NK-92 treated with Interleukin-12 subunit alpha and Interleukin-12 subunit beta, amount 100 ng/mL, for 24 hours (cell line): ENCODE results near the gene SLC22A23.
A peak's percentile ranks its signal among the peaks of the same experiment; 100 is the strongest.

Experiments used
- DNase-seq: peaks from one replicate; lab custom pipeline; 2025; lab: John Stamatoyannopoulos, UW

Gene SLC22A23

DNA sequence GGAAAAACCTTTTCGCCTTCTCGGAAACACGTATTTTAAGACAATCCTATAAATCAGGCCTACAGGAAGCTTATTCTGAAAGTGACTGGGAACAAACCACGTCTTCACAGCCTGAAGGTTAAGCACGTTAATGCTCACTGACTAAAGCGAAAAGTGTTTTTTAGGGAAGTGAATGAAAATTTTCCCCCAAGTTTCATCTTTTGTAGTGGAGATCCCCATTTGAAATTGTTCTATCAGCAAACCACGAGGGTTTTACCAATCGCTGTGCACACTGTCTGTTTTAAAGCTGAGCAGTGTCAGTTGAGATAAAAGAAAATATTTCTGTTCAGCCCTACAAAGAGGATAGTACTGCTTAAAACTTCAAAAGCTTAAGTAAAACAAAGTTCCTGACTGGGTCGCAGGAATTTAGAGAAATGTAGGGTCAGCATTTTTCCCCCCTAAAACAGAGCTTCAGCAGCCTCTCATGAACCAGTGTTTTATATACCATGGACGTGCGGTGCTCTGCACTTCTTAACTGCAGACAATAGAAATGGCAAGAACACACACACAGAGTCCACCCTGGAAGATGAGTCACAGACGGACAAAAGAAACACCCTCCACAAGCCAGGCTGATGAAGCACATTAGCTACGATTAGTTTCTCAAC is 34.9 kb downstream of the SLC22A23 start:
- no peak for DNase-seq

- no peak for DNase-seq
Observed at GRCh38 chr6:3421143-3421542, 35.7 kb downstream of the SLC22A23 start.

- DNase-seq, result peak; percentile 10
Observed at GRCh38 chr6:3419624-3420272, 37.1 kb downstream of the SLC22A23 start.

DNA sequence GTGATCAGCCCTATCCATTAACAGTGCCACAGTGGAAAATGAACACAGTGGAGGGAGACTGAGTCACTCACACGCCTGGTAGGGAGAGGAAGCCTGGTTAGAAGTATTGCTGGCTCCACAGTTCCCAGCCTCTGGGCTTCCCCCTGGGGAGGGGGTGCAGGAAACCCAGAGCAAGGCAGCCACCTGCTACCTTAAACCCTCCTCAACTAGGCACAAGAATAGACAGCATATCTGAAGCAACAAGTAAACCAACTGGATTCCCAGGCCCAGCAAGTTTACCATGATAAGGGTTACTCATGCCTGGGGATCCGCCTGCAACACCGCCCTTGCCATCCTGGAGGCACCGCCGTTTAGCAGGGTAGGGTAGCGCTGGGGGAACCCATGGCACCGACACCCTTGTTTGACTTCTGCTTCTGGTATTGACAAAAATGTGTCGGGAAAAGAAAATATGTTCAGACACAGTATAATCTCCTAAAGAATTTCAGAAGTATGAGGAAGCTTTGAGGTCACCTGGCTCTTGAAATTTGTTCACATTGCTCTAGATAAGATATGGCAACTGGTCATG is 38.3 kb downstream of the SLC22A23 start:
- no peak for DNase-seq

GRCh38 chr6:3417473-3417872 is 39.4 kb downstream of the SLC22A23 start:
- DNase-seq, result no peak

DNA sequence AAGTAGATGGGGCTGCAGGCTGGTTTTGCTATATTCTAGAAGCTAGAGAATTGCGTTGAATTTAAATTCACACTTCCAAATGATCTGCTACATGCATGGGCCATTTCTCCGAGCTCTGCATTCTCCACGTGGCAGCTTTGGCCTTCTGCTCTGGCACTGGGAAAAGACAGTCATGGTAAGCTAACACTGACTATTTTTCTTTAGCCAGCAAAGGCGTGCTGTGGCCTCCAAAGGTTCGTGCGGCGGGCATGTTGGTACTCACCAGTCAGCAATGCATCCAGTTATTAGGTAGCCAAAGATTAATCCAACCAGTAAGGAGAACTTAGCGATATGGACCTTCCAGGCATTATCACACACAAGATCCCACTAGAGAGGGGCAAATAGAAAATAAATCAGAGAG is 41.4 kb downstream of the SLC22A23 start:
- DNase-seq, result no peak

- DNase-seq, result peak; percentile 57
Observed at GRCh38 chr6:3415082-3415453, 41.8 kb downstream of the SLC22A23 start.

DNA sequence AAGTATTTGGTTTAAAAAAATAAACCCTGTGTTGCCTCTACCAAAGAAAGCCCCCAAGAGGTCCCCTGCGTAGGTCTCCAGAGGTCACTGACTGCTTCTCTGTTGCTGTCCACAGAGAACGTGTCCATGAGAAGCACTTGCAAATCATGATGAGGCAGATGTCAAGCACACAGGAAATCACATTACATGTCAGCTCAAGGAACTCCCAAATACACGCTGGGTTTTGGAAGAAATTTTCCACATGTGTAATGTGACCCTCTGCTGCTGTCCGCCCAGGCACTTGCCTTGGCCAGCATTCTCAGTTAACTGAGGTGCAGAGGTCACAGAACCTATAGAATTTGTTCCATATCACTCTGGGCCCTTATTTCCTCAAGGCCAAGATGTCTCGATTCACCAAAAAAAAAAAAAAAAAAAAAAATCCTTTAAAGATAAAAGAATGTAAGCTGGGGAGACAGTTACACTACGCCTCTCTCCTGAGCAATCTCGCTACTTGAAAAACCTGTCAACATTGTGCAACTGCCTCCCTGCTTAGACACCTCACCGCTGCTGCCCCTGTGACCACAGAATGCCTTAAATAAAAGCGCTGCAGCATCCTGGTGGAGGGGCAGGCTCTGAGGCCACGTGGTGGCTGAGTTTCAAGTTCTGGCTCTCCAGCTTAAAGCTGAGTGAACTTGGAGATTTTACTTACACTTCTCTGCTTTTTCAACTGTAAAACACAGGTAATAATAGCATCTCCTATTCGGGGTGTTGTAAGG is 42.3 kb downstream of the SLC22A23 start:
- DNase-seq, result peak; percentile 80

DNA sequence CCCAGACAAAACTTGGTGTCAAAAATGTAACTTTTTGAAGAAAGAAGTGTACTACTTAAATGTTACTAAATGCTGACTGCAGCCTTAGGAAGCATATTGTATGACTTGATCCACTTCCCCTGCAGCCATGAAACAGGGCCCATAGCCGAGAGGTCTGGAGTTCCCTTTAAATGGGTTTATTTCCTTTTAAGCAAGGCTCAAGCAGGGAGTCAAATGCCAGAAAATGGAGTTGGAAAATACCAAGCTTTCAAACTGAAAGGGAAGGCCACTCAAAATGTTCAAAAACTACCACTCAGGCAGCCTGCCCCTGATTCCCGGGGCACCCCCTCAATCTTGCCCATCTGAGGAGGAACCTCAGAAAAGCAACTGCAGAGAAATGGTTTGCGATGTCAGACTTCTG is 43.3 kb downstream of the SLC22A23 start:
- DNase-seq, result no peak

DNA sequence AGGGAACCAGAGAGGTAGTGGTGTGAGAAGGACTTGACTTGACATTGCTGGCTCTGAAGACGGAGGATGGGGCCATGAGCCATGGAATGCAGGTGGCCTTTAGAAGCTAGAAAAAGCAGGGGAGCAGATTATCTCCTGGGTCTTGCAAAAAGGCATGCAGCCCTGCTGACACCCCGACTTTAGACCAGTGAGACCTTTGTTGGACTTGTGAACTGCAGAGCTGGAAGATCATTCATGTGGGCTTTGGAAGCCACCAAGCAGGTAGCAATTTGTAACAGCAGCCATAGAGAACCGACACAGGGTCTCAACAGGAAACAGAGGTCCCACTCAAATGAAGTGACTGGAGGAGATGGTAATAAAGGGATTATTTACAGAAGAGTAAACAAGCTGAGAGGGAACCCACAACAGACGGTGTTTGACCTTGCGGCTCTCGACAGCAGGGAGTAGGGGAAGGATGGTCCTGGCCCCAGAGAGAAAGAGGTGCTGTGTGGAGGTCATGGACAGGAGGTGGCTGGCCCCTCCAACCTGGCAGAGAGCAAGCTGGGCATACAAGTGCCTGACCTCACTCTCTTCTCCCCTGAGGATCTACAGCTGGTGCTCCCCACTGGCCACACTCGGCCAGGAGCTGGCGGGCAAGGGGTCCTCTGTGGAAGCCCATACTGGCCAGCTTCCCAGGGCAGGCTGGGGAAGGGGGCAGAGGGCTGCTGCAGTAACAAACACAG is 43.9 kb downstream of the SLC22A23 start:
- no peak for DNase-seq

GRCh38 chr6:3411967-3412778 is 44.7 kb downstream of the SLC22A23 start:
- no peak for DNase-seq

GRCh38 chr6:3410385-3411360 is 46.2 kb downstream of the SLC22A23 start:
- DNase-seq, result peak; percentile 42

- DNase-seq, result no peak
Observed at GRCh38 chr6:3409699-3410384, 47.0 kb downstream of the SLC22A23 start.

DNA sequence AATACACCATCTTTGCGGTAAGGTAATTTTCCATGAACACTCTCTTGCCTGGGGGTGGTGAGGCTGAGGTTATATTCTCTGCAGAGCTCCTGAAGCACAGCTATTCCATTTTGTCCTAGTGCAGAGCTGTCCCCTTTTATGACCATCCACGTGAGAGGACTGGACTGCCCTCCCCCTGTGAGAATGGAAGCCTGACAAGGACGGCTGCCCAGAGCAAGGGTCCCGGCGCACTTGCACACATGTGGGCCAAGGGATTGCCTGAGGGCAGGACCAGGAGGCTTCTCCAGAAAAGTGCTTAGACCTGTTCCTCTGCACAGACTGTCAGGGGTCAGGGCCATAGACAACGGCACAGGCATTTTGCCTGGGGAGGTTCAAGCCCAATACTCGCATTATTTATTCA is 48.2 kb downstream of the SLC22A23 start:
- DNase-seq, result no peak

- DNase-seq, result no peak
Observed at GRCh38 chr6:3407840-3408239, 49.0 kb downstream of the SLC22A23 start.

DNA sequence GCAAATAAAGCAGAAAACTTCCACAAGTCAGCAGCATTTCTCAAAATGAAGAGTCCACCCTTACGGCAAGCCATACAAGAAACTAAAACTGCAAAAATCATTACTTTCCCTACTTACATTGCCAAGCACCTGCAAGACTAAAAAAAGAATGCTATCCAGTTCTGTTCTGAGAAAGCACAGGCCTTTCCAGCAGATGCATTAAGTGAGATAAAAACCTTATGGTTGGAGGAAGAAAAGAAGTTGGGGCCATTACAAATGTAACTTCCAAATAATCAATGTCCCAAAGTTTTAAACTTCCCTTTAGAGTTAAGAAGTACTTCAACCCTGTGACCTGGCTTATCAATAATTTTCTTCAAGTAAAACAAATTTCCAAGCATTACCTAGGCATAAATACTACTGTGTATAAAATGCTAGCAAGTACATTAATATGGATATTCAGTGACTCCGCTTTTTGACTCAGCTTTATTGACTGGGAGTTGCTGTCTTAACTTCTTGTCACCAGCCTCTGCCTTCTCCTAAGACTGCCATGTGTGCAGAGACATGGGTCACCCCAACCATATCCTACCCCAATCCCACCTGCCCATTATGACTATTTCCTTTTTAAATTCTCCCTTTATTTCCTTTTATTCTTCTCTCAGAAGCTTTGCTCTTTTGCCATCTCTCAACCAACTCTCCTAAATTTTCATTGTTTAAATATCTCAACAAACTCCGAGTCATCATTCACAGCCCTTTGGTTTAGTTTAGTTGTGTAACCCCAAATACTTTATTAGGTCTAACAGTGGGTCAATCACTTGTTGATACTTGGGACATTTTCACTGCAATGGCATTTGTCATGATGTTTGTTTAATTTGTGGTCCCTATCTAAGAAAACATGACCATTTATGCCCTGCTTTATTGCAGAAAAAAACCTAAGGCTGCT is 49.7 kb downstream of the SLC22A23 start:
- DNase-seq, result no peak

DNA sequence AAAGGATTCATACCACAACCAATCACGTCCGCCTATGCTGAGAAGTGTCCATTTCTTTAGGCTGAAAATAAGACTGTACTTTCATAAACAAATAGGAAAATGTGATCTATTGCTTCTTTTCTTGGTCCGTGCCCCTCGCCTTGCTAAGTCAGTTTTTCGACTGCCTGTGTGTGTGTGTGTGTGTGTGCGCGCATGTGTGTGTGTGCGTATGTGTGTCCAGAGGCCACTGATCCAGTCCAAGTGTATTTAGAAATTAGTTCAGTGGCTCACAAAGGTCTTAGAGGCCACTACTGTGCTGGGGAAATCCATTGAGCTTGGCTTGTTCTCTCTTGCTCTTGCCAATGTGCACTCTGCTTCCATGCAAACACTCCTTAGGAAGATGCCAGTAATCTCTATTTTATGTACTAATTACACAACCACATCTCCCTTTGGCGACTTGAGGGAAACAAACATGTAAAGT is 50.5 kb downstream of the SLC22A23 start:
- no peak for DNase-seq

GRCh38 chr6:3405679-3406078 is 51.2 kb downstream of the SLC22A23 start:
- DNase-seq, result no peak

DNA sequence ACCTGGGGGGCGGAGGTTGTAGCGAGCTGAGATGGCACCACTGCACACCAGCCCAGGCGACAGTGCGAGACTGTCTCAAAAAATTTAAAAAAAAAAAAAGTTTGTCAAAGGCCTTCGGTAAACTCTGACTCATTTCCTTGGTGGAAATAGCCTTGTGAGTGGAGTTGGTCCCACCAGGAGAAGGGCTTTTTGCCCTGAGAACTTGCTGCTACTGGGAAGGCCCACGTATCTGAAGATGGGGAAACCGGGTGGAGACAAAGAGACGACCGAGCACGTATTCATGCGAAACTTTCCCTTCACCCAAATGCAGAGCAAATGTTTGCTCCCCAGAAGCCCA is 51.7 kb downstream of the SLC22A23 start:
- no peak for DNase-seq
